Measurements from ENCODE around the gene PIEZO2. TPM values are rescaled to one million over a fixed set of nuclear protein-coding genes. Genes with fewer than 3 reads are reported as not detected.
A peak's percentile ranks its signal among the peaks of the same experiment; 100 is the strongest.

Gene PIEZO2
- total RNA-seq, 1 experiment from 2014 or later = 3.0 TPM

GRCh38 chr18:11162462-11162861 lies 13.1 kb upstream of the PIEZO2 start:
- H3K4me3 ChIP-seq (ENCODE audit: insufficient read depth, low read depth, low read length) = no peak overlapping the region
- no peak for DNase-seq
- no peaks in the 10 kb centered on the region for H3K36me3 ChIP-seq (replicated peaks; ENCODE audit: control insufficient read depth, insufficient read depth, low read length)
- peaks cover 12% of the 10 kb centered on the region; the same call in 1 of the 2 replicates for H3K27me3 ChIP-seq (ENCODE audit: control insufficient read depth, insufficient read depth, low read length)

- H3K36me3 ChIP-seq (replicated peaks; ENCODE audit: control insufficient read depth, insufficient read depth, low read length) = no peaks in the 10 kb centered on the region
- DNase-seq = no peak
- peaks cover 12% of the 10 kb centered on the region; the same call in 1 of the 2 replicates for H3K27me3 ChIP-seq (ENCODE audit: control insufficient read depth, insufficient read depth, low read length)
- H3K4me3 ChIP-seq (ENCODE audit: insufficient read depth, low read depth, low read length) = no peak overlapping the region
Measured at GRCh38 chr18:11160313-11160712, 10.9 kb upstream of the PIEZO2 start.

DNA sequence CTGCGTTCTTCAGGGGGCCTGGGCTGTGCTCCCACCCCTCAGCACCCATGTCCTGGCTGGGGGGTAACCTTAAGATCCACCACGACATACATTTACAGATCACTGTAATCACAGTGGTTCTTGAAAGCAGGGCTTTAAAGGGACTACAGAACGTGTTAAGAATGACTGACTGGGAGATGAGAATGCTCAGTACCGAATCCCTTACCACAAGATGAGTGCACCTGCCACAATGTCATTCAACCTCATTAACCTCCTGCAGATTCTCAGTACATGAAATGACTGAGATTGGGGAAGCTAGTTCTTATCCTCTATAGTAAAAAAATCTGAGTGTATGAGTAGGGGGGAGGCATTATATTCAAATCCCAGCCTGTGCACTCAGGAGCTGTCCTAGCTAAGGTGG lies 10.5 kb upstream of the PIEZO2 start:
- Histone ChIP-seq H3K27me3 (ENCODE audit: control insufficient read depth, insufficient read depth, low read length) (peaks cover 7% of the 10 kb centered on the region; the same call in 1 of the 2 replicates), H3K4me3 (ENCODE audit: insufficient read depth, low read depth, low read length) (no peak overlapping the region), H3K36me3 (replicated peaks; ENCODE audit: control insufficient read depth, insufficient read depth, low read length) (no peaks in the 10 kb centered on the region)
- no peak for DNase-seq

GRCh38 chr18:11156978-11157377 lies 7.6 kb upstream of the PIEZO2 start:
- H3K4me3 ChIP-seq (ENCODE audit: insufficient read depth, low read depth, low read length) = no peak overlapping the region
- H3K36me3 ChIP-seq (replicated peaks; ENCODE audit: control insufficient read depth, insufficient read depth, low read length) = no peaks in the 10 kb centered on the region
- DNase-seq = no peak
- H3K27me3 ChIP-seq (ENCODE audit: control insufficient read depth, insufficient read depth, low read length) = no peaks in the 10 kb centered on the region

- no peak overlapping the region for H3K4me3 ChIP-seq (ENCODE audit: insufficient read depth, low read depth, low read length)
- DNase-seq = no peak
- no peaks in the 10 kb centered on the region for H3K27me3 ChIP-seq (ENCODE audit: control insufficient read depth, insufficient read depth, low read length)
- H3K36me3 ChIP-seq (replicated peaks; ENCODE audit: control insufficient read depth, insufficient read depth, low read length) = no peaks in the 10 kb centered on the region
Measured at GRCh38 chr18:11155034-11155759, 5.8 kb upstream of the PIEZO2 start.

DNA sequence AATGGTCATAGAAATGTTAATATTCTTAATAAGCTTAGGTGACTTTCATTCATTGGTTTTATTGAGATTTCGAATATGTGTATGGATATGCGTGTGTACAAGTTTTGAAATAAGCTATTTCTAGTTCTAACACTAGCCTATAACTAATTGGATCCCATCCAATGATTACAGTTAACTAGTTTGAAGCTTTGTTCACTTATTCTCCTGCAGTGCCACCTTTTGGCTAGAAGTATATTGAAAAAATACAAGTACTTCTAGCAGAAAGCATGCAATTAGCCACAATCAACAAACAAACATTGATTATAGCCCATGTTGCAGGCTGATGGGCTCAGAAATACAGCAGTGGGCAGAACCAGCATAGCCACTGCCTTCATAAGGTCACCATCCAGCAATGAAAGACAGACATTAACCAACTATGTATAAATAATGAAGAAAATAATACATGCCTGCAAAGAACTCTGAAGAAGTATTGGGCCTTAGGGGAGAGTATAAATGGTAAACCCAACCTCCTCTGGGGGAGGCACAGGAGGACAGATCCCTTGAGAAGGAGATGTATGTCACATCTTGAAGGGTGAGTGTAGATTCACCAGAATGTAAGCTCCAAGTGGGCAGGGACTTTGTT lies 5.1 kb upstream of the PIEZO2 start:
- Histone ChIP-seq H3K27me3 (ENCODE audit: control insufficient read depth, insufficient read depth, low read length) (peaks cover 5% of the 10 kb centered on the region), H3K4me3 (ENCODE audit: insufficient read depth, low read depth, low read length) (no peak overlapping the region), H3K36me3 (replicated peaks; ENCODE audit: control insufficient read depth, insufficient read depth, low read length) (no peaks in the 10 kb centered on the region)
- peak; percentile 54 for DNase-seq

DNA sequence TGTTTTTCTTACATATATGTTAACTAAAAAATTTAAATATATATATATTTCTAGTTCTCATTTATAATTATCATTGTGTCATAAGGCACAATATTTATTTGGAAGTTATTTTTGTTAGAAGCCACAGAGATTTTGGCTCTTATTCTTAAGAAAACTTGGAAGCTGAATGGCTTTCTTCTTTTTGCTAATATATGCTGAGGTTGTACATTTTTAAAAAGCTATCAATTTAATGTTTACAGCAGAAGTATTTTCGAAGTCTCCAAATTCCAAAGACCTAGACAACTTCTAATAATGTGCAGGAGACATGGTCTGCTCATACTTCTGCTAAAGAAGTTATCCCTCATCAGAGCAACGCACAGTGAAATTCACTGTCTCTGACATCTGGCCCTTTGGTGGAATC lies 3.7 kb upstream of the PIEZO2 start:
- DNase-seq = no peak
- no peak overlapping the region for H3K4me3 ChIP-seq (ENCODE audit: insufficient read depth, low read depth, low read length)
- no peaks in the 10 kb centered on the region for H3K36me3 ChIP-seq (replicated peaks; ENCODE audit: control insufficient read depth, insufficient read depth, low read length)
- H3K27me3 ChIP-seq (ENCODE audit: control insufficient read depth, insufficient read depth, low read length) = peaks cover 17% of the 10 kb centered on the region

GRCh38 chr18:11150271-11150615 lies 874 bp upstream of the PIEZO2 start:
- H3K27me3 ChIP-seq (ENCODE audit: control insufficient read depth, insufficient read depth, low read length) = peaks cover 40% of the 10 kb centered on the region
- peak; percentile 62 for DNase-seq
- H3K4me3 ChIP-seq (ENCODE audit: insufficient read depth, low read depth, low read length) = no peak overlapping the region; the same call in 1 of the 2 replicates
- no peaks in the 10 kb centered on the region for H3K36me3 ChIP-seq (replicated peaks; ENCODE audit: control insufficient read depth, insufficient read depth, low read length)

- Histone ChIP-seq H3K36me3 (replicated peaks; ENCODE audit: control insufficient read depth, insufficient read depth, low read length) (no peaks in the 10 kb centered on the region), H3K4me3 (ENCODE audit: insufficient read depth, low read depth, low read length) (peak overlapping the region; percentile 58), H3K27me3 (ENCODE audit: control insufficient read depth, insufficient read depth, low read length) (peaks cover 40% of the 10 kb centered on the region)
- peak; percentile 76 for DNase-seq
Measured at GRCh38 chr18:11148680-11149440, 509 bp downstream of the PIEZO2 start.

- peak overlapping the region; percentile 58 for H3K4me3 ChIP-seq (ENCODE audit: insufficient read depth, low read depth, low read length)
- DNase-seq = peak; percentile 72
- peaks cover 40% of the 10 kb centered on the region for H3K27me3 ChIP-seq (ENCODE audit: control insufficient read depth, insufficient read depth, low read length)
- H3K36me3 ChIP-seq (replicated peaks; ENCODE audit: control insufficient read depth, insufficient read depth, low read length) = no peaks in the 10 kb centered on the region
Measured at GRCh38 chr18:11147962-11148679, 1.2 kb downstream of the PIEZO2 start.

DNA sequence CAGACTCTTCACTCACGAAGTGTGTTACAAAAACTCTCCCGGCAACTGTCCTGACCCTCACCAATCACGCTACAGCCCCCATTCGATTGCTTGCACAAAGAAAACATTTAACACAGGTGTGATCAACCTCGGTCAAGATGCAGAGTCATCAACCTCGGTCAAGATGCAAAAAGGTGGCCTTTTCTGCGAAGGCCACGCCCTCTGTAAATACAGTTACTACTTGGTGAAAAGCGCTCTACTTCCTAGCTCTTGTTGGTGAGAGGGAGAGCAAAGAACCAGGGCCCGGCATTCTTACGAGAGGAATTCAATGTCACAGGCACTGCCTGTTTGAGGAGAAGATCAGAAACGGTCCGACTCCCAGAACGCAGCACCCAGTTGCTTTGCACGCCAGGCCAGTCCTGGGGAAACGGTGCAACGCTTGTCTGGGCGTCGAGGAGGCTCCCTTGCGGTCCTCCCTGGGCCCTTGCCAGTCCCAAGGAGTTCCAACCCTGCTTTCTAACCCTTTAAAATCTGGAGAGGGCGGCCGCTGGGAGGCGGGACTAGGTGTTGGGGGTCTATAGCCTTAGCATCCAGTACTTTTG lies 1.9 kb downstream of the PIEZO2 start:
- peaks cover 40% of the 10 kb centered on the region for H3K27me3 ChIP-seq (ENCODE audit: control insufficient read depth, insufficient read depth, low read length)
- H3K36me3 ChIP-seq (replicated peaks; ENCODE audit: control insufficient read depth, insufficient read depth, low read length) = no peaks in the 10 kb centered on the region
- peak overlapping the region; percentile 58 for H3K4me3 ChIP-seq (ENCODE audit: insufficient read depth, low read depth, low read length)
- DNase-seq = peak; percentile 54

DNA sequence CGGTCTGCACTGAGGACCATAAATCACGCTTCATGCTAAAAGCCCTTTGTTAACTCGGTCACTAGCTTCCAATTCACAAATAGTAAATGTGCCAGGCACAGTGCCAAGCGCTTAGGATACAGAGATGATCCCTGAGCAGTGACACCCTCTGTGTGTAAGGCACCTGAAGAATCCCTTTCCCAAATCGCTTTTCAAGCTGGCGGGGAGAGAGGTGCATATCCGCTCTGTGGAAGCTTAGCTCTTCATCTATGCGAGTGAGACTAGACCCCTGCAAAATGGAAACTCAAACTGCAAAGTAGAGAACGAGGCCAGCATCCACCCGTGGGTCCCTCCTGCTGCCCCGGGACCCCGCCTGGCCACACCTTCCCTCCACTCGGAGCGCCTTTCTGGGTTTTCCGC lies 2.4 kb downstream of the PIEZO2 start:
- DNase-seq = peak; percentile 49
- Histone ChIP-seq H3K4me3 (ENCODE audit: insufficient read depth, low read depth, low read length) (peak overlapping the region; percentile 58), H3K27me3 (ENCODE audit: control insufficient read depth, insufficient read depth, low read length) (peaks cover 40% of the 10 kb centered on the region), H3K36me3 (replicated peaks; ENCODE audit: control insufficient read depth, insufficient read depth, low read length) (no peaks in the 10 kb centered on the region)

DNA sequence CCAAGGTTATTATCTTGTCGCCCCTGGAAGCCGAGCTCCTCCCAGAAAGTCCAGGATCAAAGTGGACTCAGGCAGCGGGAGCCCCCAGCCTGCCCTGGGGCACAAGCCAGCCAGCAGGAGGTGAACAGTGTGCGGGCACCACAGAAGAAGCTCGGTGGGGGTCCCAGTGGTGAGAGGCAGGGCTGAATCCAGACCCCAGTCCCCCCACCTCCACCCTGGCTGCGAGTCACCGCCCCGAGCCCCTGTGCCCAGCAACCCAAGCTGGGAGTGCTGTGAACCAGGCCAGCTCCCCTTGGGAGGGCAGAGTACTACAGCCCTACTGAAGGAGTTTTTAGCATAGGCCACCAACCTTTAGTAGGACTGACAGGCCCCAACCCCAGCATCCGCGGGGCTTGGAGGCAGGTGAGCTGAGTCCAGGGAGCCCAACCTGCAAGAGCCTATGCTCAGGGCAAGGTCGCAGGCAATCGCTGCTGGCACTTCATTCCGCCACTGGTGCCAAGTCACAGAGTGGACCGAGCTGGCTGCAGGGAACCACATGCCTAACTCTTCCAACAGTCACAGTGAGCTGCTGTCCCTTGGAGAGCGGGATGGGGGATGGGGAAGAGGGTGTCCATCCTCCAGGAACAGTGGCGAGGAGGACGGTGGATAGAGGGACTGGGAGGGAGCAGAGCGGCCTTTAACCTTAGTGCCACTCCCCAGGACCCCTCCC lies 3.0 kb downstream of the PIEZO2 start:
- peak; percentile 64 for DNase-seq
- H3K27me3 ChIP-seq (ENCODE audit: control insufficient read depth, insufficient read depth, low read length) = peaks cover 40% of the 10 kb centered on the region
- peak overlapping the region; percentile 58 for H3K4me3 ChIP-seq (ENCODE audit: insufficient read depth, low read depth, low read length)
- H3K36me3 ChIP-seq (replicated peaks; ENCODE audit: control insufficient read depth, insufficient read depth, low read length) = no peaks in the 10 kb centered on the region

Data from H7 (cell line).